ENCODE measurements around the gene ZNF385A. TPM values are rescaled to one million over a fixed set of nuclear protein-coding genes. Genes with fewer than 3 reads are reported as not detected.
A peak's percentile ranks its signal among the peaks of the same experiment; 100 is the strongest.

ZNF385A gene
- total and polyA plus RNA-seq, 2 of the 13 experiments (the other 11 are each of a cell fraction or from before 2014, with no cell fraction given) = 0.44 to 0.67 TPM

- WGBS (ENCODE audit: low lambda C conversion rate) = 25% methylated on average over 6 of the region's 6 CpGs
- CTCF ChIA-PET (ENCODE audit: low intra/inter-chr PET ratio, low total read pairs) = no interaction called here
- TF ChIP-seq RFXAP (CRISPR knock-in tag; IDR thresholded peaks at IDR 0.05; ENCODE audit: borderline replicate concordance) (no peak), NCOA2 (CRISPR knock-in tag; IDR thresholded peaks at IDR 0.05) (peak; percentile 37; the same call in 1 of the 2 replicates), ARID3A (IDR thresholded peaks at IDR 0.05; ENCODE audit: low read depth, low read length) (peak; percentile 50; the same call in 1 of the 2 replicates), ASH2L (IDR thresholded peaks at IDR 0.05; ENCODE audit: insufficient read length, low read depth, low read length) (peak; percentile 13), SNAPC4 (CRISPR knock-in tag; IDR thresholded peaks at IDR 0.05) (no peak), HNF4A (CRISPR knock-in tag; IDR thresholded peaks at IDR 0.05) (peak; percentile 70), ZNF329 (CRISPR knock-in tag; IDR thresholded peaks at IDR 0.05; ENCODE audit: low read depth) (no peak), SNRNP70 (IDR thresholded peaks at IDR 0.05; ENCODE audit: low read depth, low read length) (no peak), ETV6 (CRISPR knock-in tag; conservative IDR thresholded peaks at IDR 0.05) (no peak), SOX6 (IDR thresholded peaks at IDR 0.05) (no peak), SOX6 (CRISPR knock-in tag; IDR thresholded peaks at IDR 0.05) (peak; percentile 77), SMYD3 (CRISPR knock-in tag; IDR thresholded peaks at IDR 0.05) (0 out of 2 replicates have a peak, but pooled peaks have one; percentile 36), FOXJ3 (CRISPR knock-in tag; IDR thresholded peaks at IDR 0.05; ENCODE audit: borderline replicate concordance) (0 out of 2 replicates have a peak, but pooled peaks have one; percentile 33), ZBTB3 (CRISPR knock-in tag; IDR thresholded peaks at IDR 0.05; ENCODE audit: borderline replicate concordance, low read depth) (no peak), EP300 (IDR thresholded peaks at IDR 0.05; ENCODE audit: low read depth in 2 of 2, low read length in 2 of 2) (peak; percentile 50 to 77; a peak in 2 of 4 replicates), EP300 (CRISPR knock-in tag; IDR thresholded peaks at IDR 0.05; ENCODE audit: borderline replicate concordance) (peak; percentile 45; the same call in 1 of the 2 replicates), SP2 (CRISPR knock-in tag; IDR thresholded peaks at IDR 0.05) (no peak)
Observed at GRCh38 chr12:54328595-54329337, 55.8 kb downstream of the ZNF385A start.

More at GRCh38 chr12:54328595-54329337, 55.8 kb downstream of the ZNF385A start:
- H3K27me3 ChIP-seq (ENCODE audit: control insufficient read depth in 1 of 2, insufficient read depth in 2 of 2, low read length in 2 of 2) = no peaks in the 10 kb centered on the region; a peak in 1 of 5 replicates
- BruUV-seq (replicated peaks) = TSS peak; percentile 35
- peaks cover 0 to 1% of the 10 kb centered on the region in 2 experiments; a peak in 2 of 5 replicates for H3K36me3 ChIP-seq (replicated peaks in 1 of 2; ENCODE audit: control insufficient read depth in 1 of 2, insufficient read depth in 2 of 2, low read length in 2 of 2)
- H3K9ac ChIP-seq (ENCODE audit: insufficient read depth, low read depth, low read length) = peak overlapping the region; percentile 69
- peaks cover 71% of the 10 kb centered on the region for H3K4me1 ChIP-seq (ENCODE audit: insufficient read depth, low read length)
- intact Hi-C loops (cut with micrococcal nuclease; ENCODE audit: unreplicated experiment) (loop anchor here (1.0 to 2.0 kb wide), 2 partner anchors 24 to 34 kb away; no protein-coding TSS in a partner anchor), in situ Hi-C loops (cut with HindIII; ENCODE audit: extremely low pct_ligation_motif_present, low pct_unique_long_range_greater_than_20kb) (loop anchor here (5.0 kb wide), 1 partner anchor 46 kb away; the partner anchor contains the start of genes CBX5 and HNRNPA1)
- no peaks in the 10 kb centered on the region for H4K20me1 ChIP-seq (ENCODE audit: insufficient read depth, low read length)
- H3K4me2 ChIP-seq (ENCODE audit: low read depth, low read length) = peak overlapping the region; percentile 67
- no peaks in the 10 kb centered on the region for H3K9me3 ChIP-seq (ENCODE audit: low read length)
- peak overlapping the region; percentile 92 for H3K27ac ChIP-seq (ENCODE audit: extremely low read length, insufficient read depth, low read length)
- peak overlapping the region in 2 of 3 experiments; percentile 33 to 38; a peak in 5 of 6 replicates for H3K4me3 ChIP-seq (replicated peaks in 1 of 3; ENCODE audit: insufficient read depth in 1 of 3, low read depth in 2 of 3, low read length in 3 of 3)
- H2AFZ ChIP-seq (ENCODE audit: low read length) = no peak overlapping the region
- DNase-seq (ENCODE audit: low spot score) (peak; percentile 95), ATAC-seq (peak; percentile 56), FAIRE-seq (peak; percentile 85)
- H3K79me2 ChIP-seq (ENCODE audit: insufficient read depth, low read length) = peaks cover 39% of the 10 kb centered on the region
- POLR2A ChIA-PET = interaction anchor here (0.7 to 3.5 kb wide), 13 partner anchors 8 to 530 kb away, joined by 3 to 41 read pairs (median 5); partner anchors contain the start of genes CBX5, HNRNPA1 and NFE2

All from HepG2 (cell line).